GM12865 (cell line): ENCODE results near the gene FSHR.

ENCODE experiments used
- DNase-seq: peaks from one replicate; pipeline ENCODE4 v3.0.0; 2010; ENCODE audit warnings: low read depth
- H3K4me3 ChIP-seq: 2 replicates; pipeline ENCODE4 v1.5.1; 2011; ENCODE audit warnings: mild to moderate bottlenecking, low read depth, low read length, control low read depth
- CTCF ChIP-seq: IDR thresholded peaks from 2 replicates; pipeline ENCODE4 v1.5.1; 2011; ENCODE audit warnings: low read length, control low read depth, low read depth, inconsistent platforms; ENCODE audit not compliant: insufficient read depth; ENCODE audit errors: missing control alignments

FSHR gene

GRCh38 chr2:48961009-48961408, 193.3 kb downstream of the FSHR start:
- no peak for DNase-seq
- H3K4me3 ChIP-seq = no peak overlapping the region
- no peak for TF ChIP-seq CTCF

GRCh38 chr2:48954935-48955334, 199.4 kb downstream of the FSHR start:
- no peak for DNase-seq
- no peak for TF ChIP-seq CTCF
- H3K4me3 ChIP-seq = no peak overlapping the region

GRCh38 chr2:48954311-48954710, 200.0 kb downstream of the FSHR start:
- no peak for DNase-seq
- TF ChIP-seq CTCF = no peak

GRCh38 chr2:48952614-48953013, 201.7 kb downstream of the FSHR start:
- H3K4me3 ChIP-seq = no peak overlapping the region
- no peak for TF ChIP-seq CTCF
- DNase-seq = no peak

More at GRCh38 chr2:48954311-48954710, 200.0 kb downstream of the FSHR start:
- H3K4me3 ChIP-seq = no peak overlapping the region

- no peak for TF ChIP-seq CTCF
- H3K4me3 ChIP-seq = no peak overlapping the region
- no peak for DNase-seq
These were observed 202.2 kb downstream of the FSHR start for GRCh38 chr2:48952143-48952542.

GRCh38 chr2:48948400-48949125, 205.8 kb downstream of the FSHR start:
- TF ChIP-seq CTCF = no peak
- DNase-seq = no peak

More at GRCh38 chr2:48948400-48949125, 205.8 kb downstream of the FSHR start:
- H3K4me3 ChIP-seq = no peak overlapping the region
